NB4 (cell line): ENCODE data around the gene LY6G6F.

Experiments used
- CTCF ChIP-seq: IDR thresholded peaks from one replicate; pipeline ENCODE4 v1.5.1; 2012; ENCODE audit warnings: low read depth, low read length
- MYC ChIP-seq: IDR thresholded peaks from 2 replicates; pipeline ENCODE4 v1.6.1; 2011; ENCODE audit warnings: low read depth, low read length
- POLR2A ChIP-seq: IDR thresholded peaks from 2 replicates; pipeline ENCODE4 v1.6.1; 2011; ENCODE audit warnings: mild to moderate bottlenecking; ENCODE audit not compliant: insufficient read length; ENCODE audit errors: extremely low read depth

- TF ChIP-seq CTCF (no peak), POLR2A (no peak), MYC (no peak)
Observed at GRCh38 chr6:31723245-31723979, 16.7 kb downstream of the LY6G6F start, which contains the start of gene MPIG6B.
